ENCODE data around the gene GPR137.
A peak's percentile ranks its signal among the peaks of the same experiment; 100 is the strongest.
"Not testable (repeated sequence)": the region's sequence is repeated elsewhere in the genome, so short reads cannot be mapped to it uniquely, and the experiment has no call there.

Gene GPR137

DNA sequence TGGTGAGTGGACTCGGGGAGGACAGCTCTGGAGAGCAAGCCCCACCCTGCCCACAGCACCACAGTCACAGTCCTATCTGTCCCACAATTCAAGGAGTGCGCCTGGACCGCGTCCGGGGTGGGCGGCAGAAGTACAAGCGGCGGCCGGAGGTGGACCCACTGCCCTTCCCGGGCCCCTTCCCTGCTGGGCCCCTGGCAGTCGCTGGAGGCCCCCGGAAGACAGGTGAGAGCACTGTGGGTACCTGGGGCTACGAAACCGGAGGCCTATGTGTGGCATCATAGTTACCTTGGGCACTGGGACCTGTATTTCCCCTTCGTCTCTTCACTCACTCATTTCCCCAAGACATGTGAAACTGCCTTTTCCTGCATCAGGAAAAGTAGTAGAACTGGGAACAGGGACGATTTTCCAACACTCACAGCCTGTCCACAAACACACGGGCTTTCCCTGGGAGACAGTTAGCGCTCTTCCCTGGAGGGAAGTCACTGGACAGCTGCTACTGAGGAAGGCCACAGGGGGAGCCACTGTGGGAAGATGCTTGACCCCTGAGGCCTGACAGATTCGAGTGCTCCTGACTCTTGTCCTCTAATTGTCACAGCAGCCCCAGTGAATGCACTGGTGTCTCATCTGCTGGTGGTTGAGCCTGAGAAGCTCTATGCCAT, 28.6 kb downstream of the GPR137 start:
- Histone ChIP-seq H3F3A (ENCODE audit: insufficient read depth, low read length) (no peaks in the 10 kb centered on the region), H2AFZ (ENCODE audit: low read length) (no peak overlapping the region), H3K9ac (ENCODE audit: low read length) (no peak overlapping the region), H3K4me1 (ENCODE audit: insufficient read depth, low read length, severe bottlenecking) (peaks cover 17% of the 10 kb centered on the region), H3K9me2 (ENCODE audit: low read depth, low read length) (no peaks in the 10 kb centered on the region), H3K79me2 (ENCODE audit: insufficient read depth, low read length) (no peaks in the 10 kb centered on the region), H3K4me2 (ENCODE audit: low read length) (no peak overlapping the region), H3K36me3 (ENCODE audit: insufficient read depth, low read length) (peaks cover 43% of the 10 kb centered on the region; the same call in 1 of the 2 replicates), H3K9me3 (ENCODE audit: low read length) (no peaks in the 10 kb centered on the region), H3K27me3 (ENCODE audit: insufficient read depth, low read length) (no peaks in the 10 kb centered on the region), H3K4me3 (ENCODE audit: low read depth, low read length, poor library complexity, severe bottlenecking) (no peak overlapping the region), H3K27ac (ENCODE audit: low read depth, low read length, poor library complexity, severe bottlenecking) (no peak overlapping the region), H4K20me1 (ENCODE audit: insufficient read depth, low read length) (no peaks in the 10 kb centered on the region)
- TF ChIP-seq, protein P1, sequence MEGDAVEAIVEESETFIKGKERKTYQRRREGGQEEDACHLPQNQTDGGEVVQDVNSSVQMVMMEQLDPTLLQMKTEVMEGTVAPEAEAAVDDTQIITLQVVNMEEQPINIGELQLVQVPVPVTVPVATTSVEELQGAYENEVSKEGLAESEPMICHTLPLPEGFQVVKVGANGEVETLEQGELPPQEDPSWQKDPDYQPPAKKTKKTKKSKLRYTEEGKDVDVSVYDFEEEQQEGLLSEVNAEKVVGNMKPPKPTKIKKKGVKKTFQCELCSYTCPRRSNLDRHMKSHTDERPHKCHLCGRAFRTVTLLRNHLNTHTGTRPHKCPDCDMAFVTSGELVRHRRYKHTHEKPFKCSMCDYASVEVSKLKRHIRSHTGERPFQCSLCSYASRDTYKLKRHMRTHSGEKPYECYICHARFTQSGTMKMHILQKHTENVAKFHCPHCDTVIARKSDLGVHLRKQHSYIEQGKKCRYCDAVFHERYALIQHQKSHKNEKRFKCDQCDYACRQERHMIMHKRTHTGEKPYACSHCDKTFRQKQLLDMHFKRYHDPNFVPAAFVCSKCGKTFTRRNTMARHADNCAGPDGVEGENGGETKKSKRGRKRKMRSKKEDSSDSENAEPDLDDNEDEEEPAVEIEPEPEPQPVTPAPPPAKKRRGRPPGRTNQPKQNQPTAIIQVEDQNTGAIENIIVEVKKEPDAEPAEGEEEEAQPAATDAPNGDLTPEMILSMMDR (IDR thresholded peaks at IDR 0.05; ENCODE audit: low read length): no peak
- TF ChIP-seq EZH2 (IDR thresholded peaks at IDR 0.05; ENCODE audit: borderline replicate concordance, low read length): no peak

DNA sequence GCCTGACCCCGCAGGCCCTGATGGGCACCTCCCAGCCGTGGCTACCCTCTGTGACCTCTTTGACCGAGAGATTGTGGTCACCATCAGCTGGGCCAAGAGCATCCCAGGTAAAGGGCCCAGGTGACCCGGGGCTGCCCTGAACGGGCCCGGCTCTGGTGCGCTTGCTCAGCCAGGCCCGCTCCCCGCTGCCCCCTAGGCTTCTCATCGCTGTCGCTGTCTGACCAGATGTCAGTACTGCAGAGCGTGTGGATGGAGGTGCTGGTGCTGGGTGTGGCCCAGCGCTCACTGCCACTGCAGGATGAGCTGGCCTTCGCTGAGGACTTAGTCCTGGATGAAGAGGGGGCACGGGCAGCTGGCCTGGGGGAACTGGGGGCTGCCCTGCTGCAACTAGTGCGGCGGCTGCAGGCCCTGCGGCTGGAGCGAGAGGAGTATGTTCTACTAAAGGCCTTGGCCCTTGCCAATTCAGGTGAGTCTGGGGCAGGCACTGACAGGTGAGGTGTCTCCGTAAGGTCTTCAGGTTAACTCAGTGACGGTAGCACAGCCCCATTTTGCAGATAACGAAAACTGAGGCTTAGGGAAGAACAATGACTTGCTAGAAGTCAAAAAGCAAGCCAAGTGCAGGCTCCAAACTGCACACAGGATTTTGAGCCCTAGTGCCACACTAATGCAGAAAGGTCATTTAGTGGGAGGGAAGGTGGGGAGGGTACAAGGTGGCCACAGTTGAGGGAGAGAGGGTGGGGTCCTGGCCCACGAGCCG, 29.3 kb downstream of the GPR137 start:
- Histone ChIP-seq H3K9me3 (ENCODE audit: low read length) (no peaks in the 10 kb centered on the region), H3K4me1 (ENCODE audit: insufficient read depth, low read length, severe bottlenecking) (peaks cover 18% of the 10 kb centered on the region), H3K9ac (ENCODE audit: low read length) (no peak overlapping the region), H3K27me3 (ENCODE audit: insufficient read depth, low read length) (no peaks in the 10 kb centered on the region), H3F3A (ENCODE audit: insufficient read depth, low read length) (no peaks in the 10 kb centered on the region), H3K79me2 (ENCODE audit: insufficient read depth, low read length) (no peaks in the 10 kb centered on the region), H2AFZ (ENCODE audit: low read length) (no peak overlapping the region), H3K9me2 (ENCODE audit: low read depth, low read length) (no peaks in the 10 kb centered on the region), H3K4me3 (ENCODE audit: low read depth, low read length, poor library complexity, severe bottlenecking) (no peak overlapping the region), H3K36me3 (ENCODE audit: insufficient read depth, low read length) (peaks cover 43% of the 10 kb centered on the region; the same call in 1 of the 2 replicates), H3K4me2 (ENCODE audit: low read length) (no peak overlapping the region), H3K27ac (ENCODE audit: low read depth, low read length, poor library complexity, severe bottlenecking) (no peak overlapping the region), H4K20me1 (ENCODE audit: insufficient read depth, low read length) (no peaks in the 10 kb centered on the region)
- TF ChIP-seq, protein P1 (IDR thresholded peaks at IDR 0.05; ENCODE audit: low read length): no peak
- TF ChIP-seq EZH2 (IDR thresholded peaks at IDR 0.05; ENCODE audit: borderline replicate concordance, low read length): no peak

DNA sequence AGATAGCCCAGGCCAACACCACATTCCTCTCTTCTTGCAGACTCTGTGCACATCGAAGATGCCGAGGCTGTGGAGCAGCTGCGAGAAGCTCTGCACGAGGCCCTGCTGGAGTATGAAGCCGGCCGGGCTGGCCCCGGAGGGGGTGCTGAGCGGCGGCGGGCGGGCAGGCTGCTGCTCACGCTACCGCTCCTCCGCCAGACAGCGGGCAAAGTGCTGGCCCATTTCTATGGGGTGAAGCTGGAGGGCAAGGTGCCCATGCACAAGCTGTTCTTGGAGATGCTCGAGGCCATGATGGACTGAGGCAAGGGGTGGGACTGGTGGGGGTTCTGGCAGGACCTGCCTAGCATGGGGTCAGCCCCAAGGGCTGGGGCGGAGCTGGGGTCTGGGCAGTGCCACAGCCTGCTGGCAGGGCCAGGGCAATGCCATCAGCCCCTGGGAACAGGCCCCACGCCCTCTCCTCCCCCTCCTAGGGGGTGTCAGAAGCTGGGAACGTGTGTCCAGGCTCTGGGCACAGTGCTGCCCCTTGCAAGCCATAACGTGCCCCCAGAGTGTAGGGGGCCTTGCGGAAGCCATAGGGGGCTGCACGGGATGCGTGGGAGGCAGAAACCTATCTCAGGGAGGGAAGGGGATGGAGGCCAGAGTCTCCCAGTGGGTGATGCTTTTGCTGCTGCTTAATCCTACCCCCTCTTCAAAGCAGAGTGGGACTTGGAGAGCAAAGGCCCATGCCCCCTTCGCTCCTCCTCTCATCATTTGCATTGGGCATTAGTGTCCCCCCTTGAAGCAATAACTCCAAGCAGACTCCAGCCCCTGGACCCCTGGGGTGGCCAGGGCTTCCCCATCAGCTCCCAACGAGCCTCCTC, 30.2 kb downstream of the GPR137 start:
- not testable (repeated sequence) for H2AFZ ChIP-seq (ENCODE audit: low read length); H4K20me1 ChIP-seq (ENCODE audit: insufficient read depth, low read length); H3K9me3 ChIP-seq (ENCODE audit: low read length); H3K79me2 ChIP-seq (ENCODE audit: insufficient read depth, low read length); H3K9me2 ChIP-seq (ENCODE audit: low read depth, low read length); H3K27me3 ChIP-seq (ENCODE audit: insufficient read depth, low read length); H3F3A ChIP-seq (ENCODE audit: insufficient read depth, low read length)
- H3K27ac ChIP-seq (ENCODE audit: low read depth, low read length, poor library complexity, severe bottlenecking): peak overlapping the region; percentile 94
- H3K4me2 ChIP-seq (ENCODE audit: low read length): peak overlapping the region; percentile 73
- peak overlapping the region; percentile 91 for H3K9ac ChIP-seq (ENCODE audit: low read length)
- H3K4me3 ChIP-seq (ENCODE audit: low read depth, low read length, poor library complexity, severe bottlenecking): peak overlapping the region; percentile 89
- peaks cover 18% of the 10 kb centered on the region for H3K4me1 ChIP-seq (ENCODE audit: insufficient read depth, low read length, severe bottlenecking)
- peaks cover 41% of the 10 kb centered on the region; the same call in 1 of the 2 replicates for H3K36me3 ChIP-seq (ENCODE audit: insufficient read depth, low read length)

Data from OCI-LY1 (cell line).